Neuronal stem cell (in vitro differentiated cells): ENCODE data around the gene KIF26B.

Experiments
- DNase-seq: peaks from one replicate; pipeline ENCODE4 v3.0.0-alpha.2; 2013; ENCODE audit warnings: low spot score
- H2AFZ ChIP-seq: one replicate; pipeline ENCODE4 v1.6.1; 2013; ENCODE audit warnings: mild to moderate bottlenecking, low read length, inconsistent platforms
- H2AK5ac ChIP-seq: 2 replicates; pipeline ENCODE4 v1.6.1; 2013; ENCODE audit warnings: low read depth, mild to moderate bottlenecking, inconsistent platforms, low read length, moderate library complexity, mixed read lengths
- H2BK120ac ChIP-seq: 2 replicates; pipeline ENCODE4 v1.6.1; 2013; ENCODE audit warnings: low read depth, mild to moderate bottlenecking, inconsistent platforms, low read length, moderate library complexity, mixed read lengths
- H2BK12ac ChIP-seq: one replicate; pipeline ENCODE4 v1.6.1; 2013; ENCODE audit warnings: low read length, inconsistent platforms
- H2BK15ac ChIP-seq: 2 replicates; pipeline ENCODE4 v1.6.1; 2013; ENCODE audit warnings: mild to moderate bottlenecking, low read length, inconsistent platforms, mixed read lengths
- H2BK5ac ChIP-seq: one replicate; pipeline ENCODE4 v1.6.1; 2013; ENCODE audit warnings: inconsistent platforms, mild to moderate bottlenecking, low read length, moderate library complexity
- H3K14ac ChIP-seq: one replicate; pipeline ENCODE4 v1.6.1; 2013; ENCODE audit warnings: low read length, inconsistent platforms
- H3K18ac ChIP-seq: 2 replicates; pipeline ENCODE4 v1.6.1; 2013; ENCODE audit warnings: low read length, inconsistent platforms
- H3K23ac ChIP-seq: 2 replicates; pipeline ENCODE4 v1.6.1; 2013; ENCODE audit warnings: low read depth, mild to moderate bottlenecking, mixed read lengths, low read length, inconsistent platforms; ENCODE audit not compliant: poor library complexity
- H3K27ac ChIP-seq: replicated peaks from 3 replicates; pipeline ENCODE4 v1.5.1; 2013; ENCODE audit warnings: low read length, inconsistent platforms
- H3K27me3 ChIP-seq, 3 experiments: 2 replicates each; pipeline ENCODE4 v1.6.1; 2013; ENCODE audit warnings: low read length in 3 of 3, mild to moderate bottlenecking in 2 of 3, inconsistent platforms in 1 of 3, low read depth in 1 of 3, mixed read lengths in 1 of 3, moderate library complexity in 1 of 3; ENCODE audit not compliant: control insufficient read depth in 3 of 3, insufficient read depth in 3 of 3
- H3K36me3 ChIP-seq, 2 donors: replicated peaks in 1 of 2; 2 replicates each; pipeline ENCODE4 v1.6.1; 2013; ENCODE audit warnings: low read length in 2 of 2; ENCODE audit not compliant: control insufficient read depth in 2 of 2, insufficient read depth in 2 of 2
- H3K4ac ChIP-seq: 2 replicates; pipeline ENCODE4 v1.6.1; 2013; ENCODE audit warnings: inconsistent platforms, mild to moderate bottlenecking, low read length, moderate library complexity
- H3K4me1 ChIP-seq, 2 donors: 1 replicate in 1 of 2; 2 replicates in 1 of 2; pipeline ENCODE4 v1.6.1; 2013; ENCODE audit warnings: low read length in 2 of 2, low read depth in 1 of 2; ENCODE audit not compliant: control insufficient read depth in 2 of 2, insufficient read depth in 1 of 2
- H3K4me2 ChIP-seq: one replicate; pipeline ENCODE4 v1.6.1; 2013; ENCODE audit warnings: mild to moderate bottlenecking, low read length, inconsistent platforms; ENCODE audit not compliant: insufficient read depth, poor library complexity, severe bottlenecking
- H3K4me3 ChIP-seq, 2 donors: 2 replicates each; pipeline ENCODE4 v1.5.1; 2013; ENCODE audit warnings: low read length in 2 of 2, mild to moderate bottlenecking in 2 of 2, inconsistent platforms in 1 of 2, moderate library complexity in 1 of 2
- H3K79me1 ChIP-seq: one replicate; pipeline ENCODE4 v1.6.1; 2013; ENCODE audit warnings: low read depth, mild to moderate bottlenecking, inconsistent platforms, low read length, moderate library complexity
- H3K9ac ChIP-seq: one replicate; pipeline ENCODE4 v1.6.1; 2013; ENCODE audit warnings: mild to moderate bottlenecking, low read depth, low read length, inconsistent platforms; ENCODE audit not compliant: poor library complexity
- H3K9me3 ChIP-seq, 2 donors: replicated peaks in 1 of 2; 2 replicates each; pipeline versions ENCODE3 to v1.6.1; 2013; ENCODE audit warnings: low read length in 2 of 2, mild to moderate bottlenecking in 2 of 2, inconsistent platforms in 1 of 2, low read depth in 1 of 2, mixed read lengths in 1 of 2, moderate library complexity in 1 of 2; ENCODE audit not compliant: control insufficient read depth in 2 of 2, insufficient read depth in 1 of 2
- H4K8ac ChIP-seq: one replicate; pipeline ENCODE4 v1.6.1; 2013; ENCODE audit warnings: low read depth, mild to moderate bottlenecking, inconsistent platforms, low read length, moderate library complexity
- H4K91ac ChIP-seq: one replicate; pipeline ENCODE4 v1.6.1; 2013; ENCODE audit warnings: low read length, low read depth, mild to moderate bottlenecking, inconsistent platforms; ENCODE audit not compliant: poor library complexity
- WGBS, 2 donors: extraction: QIAGEN DNeasy Blood & Tissue Kit; methylation state at CpG; one replicate each; pipeline ENCODE4 v1.1.7; 2013; ENCODE audit warnings: missing lambda C conversion rate in 2 of 2, mixed read lengths in 1 of 2; ENCODE audit not compliant: insufficient read length in 2 of 2, insufficient replicate concordance in 1 of 2; ENCODE audit errors: extremely low coverage in 2 of 2; 5-methylcytosine and 5-hydroxymethylcytosine counted together

Gene KIF26B

GRCh38 chr1:245480393-245481120 is 325.8 kb downstream of the KIF26B start:
- WGBS, 2 donors, result no CpG with 5 or more reads among the region's 6 CpGs
- Histone ChIP-seq H3K9me3 (no peaks in the 10 kb centered on the region), H3K36me3 (no peaks in the 10 kb centered on the region), H2BK12ac (no peak overlapping the region), H3K4ac (no peak overlapping the region), H4K91ac (no peak overlapping the region), H3K18ac (no peak overlapping the region), H3K4me1 (peaks cover 5 to 13% of the 10 kb centered on the region in 2 donors), H2BK5ac (no peak overlapping the region), H4K8ac (no peak overlapping the region), H2BK120ac (no peak overlapping the region), H3K79me1 (no peaks in the 10 kb centered on the region), H3K23ac (no peak overlapping the region), H3K4me3 (no peak overlapping the region), H3K27me3 (no peaks in the 10 kb centered on the region), H3K14ac (no peak overlapping the region), H3K4me2 (no peak overlapping the region), H2BK15ac (no peak overlapping the region), H2AK5ac (no peak overlapping the region), H3K9ac (no peak overlapping the region), H2AFZ (no peak overlapping the region), H3K27ac (no peak overlapping the region)
- no peak for DNase-seq

- Histone ChIP-seq H3K9me3 (no peaks in the 10 kb centered on the region), H3K36me3 (no peaks in the 10 kb centered on the region), H2BK12ac (no peak overlapping the region), H2AK5ac (no peak overlapping the region), H3K4ac (no peak overlapping the region), H2BK120ac (no peak overlapping the region), H3K27ac (no peak overlapping the region), H3K18ac (no peak overlapping the region), H3K9ac (no peak overlapping the region), H3K23ac (no peak overlapping the region), H4K91ac (no peak overlapping the region), H3K14ac (no peak overlapping the region), H2AFZ (no peak overlapping the region), H2BK15ac (no peak overlapping the region), H2BK5ac (no peak overlapping the region), H3K4me1 (peaks cover 5 to 13% of the 10 kb centered on the region in 2 donors), H3K4me2 (no peak overlapping the region), H3K4me3 (no peak overlapping the region), H3K79me1 (no peaks in the 10 kb centered on the region), H3K27me3 (no peaks in the 10 kb centered on the region), H4K8ac (no peak overlapping the region)
- no CpG with 5 or more reads among the region's 6 CpGs for WGBS, 2 donors
- no peak for DNase-seq
These were observed 326.5 kb downstream of the KIF26B start for GRCh38 chr1:245481261-245481660.

- H2AK5ac ChIP-seq, result no peak overlapping the region
- no peak overlapping the region for H3K4me3 ChIP-seq
- H4K91ac ChIP-seq, result no peak overlapping the region
- H3K4me2 ChIP-seq, result no peak overlapping the region
- H3K4me1 ChIP-seq, result peaks cover 5 to 13% of the 10 kb centered on the region in 2 donors
- H3K27me3 ChIP-seq, result no peaks in the 10 kb centered on the region
- H3K9me3 ChIP-seq, result no peaks in the 10 kb centered on the region
- no peaks in the 10 kb centered on the region for H3K79me1 ChIP-seq
- H3K27ac ChIP-seq, result no peak overlapping the region
- no peak overlapping the region for H3K23ac ChIP-seq
- no peak overlapping the region for H2AFZ ChIP-seq
- no peak overlapping the region for H2BK5ac ChIP-seq
- no peak overlapping the region for H2BK12ac ChIP-seq
- H3K18ac ChIP-seq, result no peak overlapping the region
- no peak overlapping the region for H4K8ac ChIP-seq
- no peak overlapping the region for H2BK15ac ChIP-seq
- no peak overlapping the region for H3K4ac ChIP-seq
- no CpG with 5 or more reads among the region's 6 CpGs for WGBS, 2 donors
- H2BK120ac ChIP-seq, result no peak overlapping the region
- H3K14ac ChIP-seq, result no peak overlapping the region
- no peak overlapping the region for H3K9ac ChIP-seq
- no peak for DNase-seq
- H3K36me3 ChIP-seq, result no peaks in the 10 kb centered on the region
These were observed 328.5 kb downstream of the KIF26B start for GRCh38 chr1:245483247-245483646.

- no peak overlapping the region for H2BK12ac ChIP-seq
- no peak overlapping the region for H3K14ac ChIP-seq
- no peak overlapping the region for H3K23ac ChIP-seq
- H3K36me3 ChIP-seq, result no peaks in the 10 kb centered on the region
- no peak overlapping the region for H3K18ac ChIP-seq
- no peak overlapping the region for H3K4ac ChIP-seq
- no peaks in the 10 kb centered on the region for H3K9me3 ChIP-seq
- no peak overlapping the region for H3K27ac ChIP-seq
- no peak overlapping the region for H3K4me2 ChIP-seq
- H3K79me1 ChIP-seq, result no peaks in the 10 kb centered on the region
- no peak overlapping the region for H4K8ac ChIP-seq
- no peak overlapping the region for H3K9ac ChIP-seq
- H2BK15ac ChIP-seq, result no peak overlapping the region
- peak overlapping the region; percentile 19 for H2AFZ ChIP-seq
- no peak for DNase-seq
- no peak overlapping the region for H2BK5ac ChIP-seq
- H2BK120ac ChIP-seq, result no peak overlapping the region
- no peak overlapping the region for H4K91ac ChIP-seq
- no peaks in the 10 kb centered on the region for H3K27me3 ChIP-seq
- WGBS, 2 donors, result no CpG with 5 or more reads among the region's 2 CpGs
- H3K4me3 ChIP-seq, result no peak overlapping the region
- no peak overlapping the region for H2AK5ac ChIP-seq
- peaks cover 5 to 13% of the 10 kb centered on the region in 2 donors for H3K4me1 ChIP-seq
These were observed 329.4 kb downstream of the KIF26B start for GRCh38 chr1:245484176-245484575.
